GM20000 (cell line): Measurements from ENCODE around the gene FKBP1A.
A peak's percentile ranks its signal among the peaks of the same experiment; 100 is the strongest.

ENCODE experiments used
- DNase-seq: peaks from one replicate; pipeline ENCODE4 v3.0.0; 2012; ENCODE audit warnings: low spot score
- CTCF ChIP-seq: IDR thresholded peaks from 2 replicates; pipeline ENCODE4 v1.5.1; 2012; ENCODE audit warnings: mild to moderate bottlenecking, control low read depth; ENCODE audit errors: extremely low read depth, missing control alignments

Gene FKBP1A

GRCh38 chr20:1328680-1329330 lies 64.0 kb downstream of the FKBP1A start, which contains the start of gene SDCBP2:
Gene SDCBP2 (minus strand): TSS chr20:1329139. CDS start chr20:1320416, 8,723 bp downstream.
- no peak for TF ChIP-seq CTCF
- no peak for DNase-seq

DNA sequence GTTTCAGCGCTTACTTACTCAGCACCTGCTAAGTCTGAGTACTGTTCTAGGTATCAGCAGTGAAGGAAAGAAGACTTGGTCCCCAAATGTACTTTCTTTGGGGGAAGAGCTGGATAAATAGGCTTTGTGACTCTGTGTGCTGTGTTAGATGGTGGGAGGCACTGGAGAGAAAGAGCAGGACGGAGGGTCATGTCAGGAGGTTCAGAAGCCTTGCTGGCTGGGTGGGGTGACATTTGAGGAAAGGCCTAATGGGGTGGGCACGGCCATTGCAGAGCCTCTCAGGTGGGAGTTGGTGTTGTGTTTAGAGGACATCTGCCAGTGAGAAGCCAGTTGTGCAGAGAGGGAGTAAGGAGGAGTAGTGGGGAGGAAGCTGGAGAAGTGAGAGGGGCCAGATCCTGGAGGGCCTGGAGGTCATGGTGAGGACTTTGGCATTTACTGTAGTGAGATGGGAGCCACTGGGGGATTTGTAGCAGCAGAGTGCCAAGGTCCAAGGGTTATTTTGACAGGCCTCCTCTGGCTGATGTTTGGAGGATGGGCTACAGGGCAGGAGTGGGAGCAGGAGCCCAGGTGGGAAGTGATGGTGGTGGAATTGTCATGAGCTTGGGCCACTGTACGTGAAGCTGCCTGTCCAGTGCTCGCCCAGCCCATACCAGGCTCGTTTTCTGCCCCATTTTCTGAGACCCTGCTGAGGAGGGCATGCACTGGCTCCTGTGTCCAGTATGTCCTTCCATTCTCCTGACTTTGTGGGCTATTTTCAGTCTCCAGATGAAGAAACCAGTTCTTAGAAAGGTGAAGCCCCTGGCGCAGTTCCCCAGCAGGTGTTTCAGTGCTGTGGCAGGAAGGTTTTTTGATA lies 64.8 kb downstream of the FKBP1A start:
- TF ChIP-seq CTCF: no peak
- no peak for DNase-seq

DNA sequence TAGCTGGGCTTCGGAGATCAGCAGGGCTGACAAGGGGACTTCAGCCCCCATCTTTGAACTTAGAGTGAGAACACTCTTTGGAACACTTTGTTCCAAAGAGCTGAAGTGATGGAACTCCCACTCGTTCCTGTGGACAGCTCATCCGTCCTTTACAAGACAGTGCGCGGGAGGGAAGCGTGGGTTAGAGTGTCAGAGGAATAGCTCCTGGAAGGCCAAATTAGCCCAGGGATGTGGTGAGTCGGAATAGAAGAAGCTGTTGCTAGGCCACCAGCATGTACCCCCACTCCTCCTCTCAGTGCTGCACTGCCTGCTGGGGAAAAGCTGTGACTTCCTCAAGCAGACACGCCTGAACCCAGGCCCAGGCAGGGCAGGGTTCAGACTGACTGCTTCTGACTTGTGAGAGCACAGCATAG lies 65.6 kb downstream of the FKBP1A start:
- no peak for TF ChIP-seq CTCF
- no peak for DNase-seq

GRCh38 chr20:1326031-1326930 lies 66.6 kb downstream of the FKBP1A start:
- no peak for DNase-seq
- TF ChIP-seq CTCF: no peak

- peak; percentile 96 for DNase-seq
- no peak for TF ChIP-seq CTCF
These were observed 67.5 kb downstream of the FKBP1A start for GRCh38 chr20:1325173-1326030.

DNA sequence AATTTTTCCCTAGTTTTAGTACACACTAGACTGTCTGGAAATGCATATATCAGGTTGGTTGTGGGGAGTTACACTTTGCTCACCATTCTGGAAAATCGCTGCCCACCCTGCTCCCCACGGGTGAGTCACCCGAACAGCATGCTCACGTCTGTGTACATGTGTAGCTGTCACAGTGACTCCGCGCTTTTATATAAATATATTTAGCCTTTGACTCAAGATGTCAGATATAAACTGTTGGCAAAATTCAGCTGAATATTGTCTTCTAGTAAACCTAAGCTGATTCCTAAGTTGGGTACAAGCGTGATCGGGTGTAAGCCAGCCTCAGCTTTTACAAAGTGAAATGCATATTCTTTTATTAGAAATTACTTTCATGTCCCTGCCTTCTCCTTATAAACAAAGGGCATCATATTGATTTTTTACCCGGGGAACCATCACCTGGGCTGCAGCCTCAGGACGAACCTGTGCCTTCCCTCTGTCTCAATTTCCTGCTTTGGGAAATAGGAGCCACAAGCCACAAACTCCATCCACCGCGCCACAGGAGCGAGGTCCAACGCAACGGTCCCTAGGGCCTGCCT lies 68.2 kb downstream of the FKBP1A start:
- peak; percentile 21 for DNase-seq
- TF ChIP-seq CTCF: no peak
